Stimulated activated effector memory CD8-positive, alpha-beta T cell treated with anti-CD3 and anti-CD28 coated beads, Interleukin-12 subunit alpha, Interleukin-12 subunit beta, amount 100 ng/mL, for 72 hours (primary cell): ENCODE results near the gene GNB1.

Experiments used
- ATAC-seq: fragments of 150-1000 bp; cut with Tn5 transposase; 2 replicates; pipeline ENCODE4 v1.10.0; 2021
- DNase-seq, 2 donors: peaks; one replicate each; pipeline ENCODE4 v3.0.0; 2021 to 2022; ENCODE audit warnings: low spot score in 2 of 2
- H3K27ac Mint-ChIP-seq: one replicate; pipeline ENCODE4 v1.8.0; 2022; ENCODE audit warnings: mild to moderate bottlenecking, mixed read lengths
- H3K36me3 Mint-ChIP-seq: one replicate; pipeline ENCODE4 v1.8.0; 2022; ENCODE audit warnings: mild to moderate bottlenecking, mixed read lengths
- H3K4me1 Mint-ChIP-seq: one replicate; pipeline ENCODE4 v1.8.0; 2022; ENCODE audit warnings: mixed read lengths
- H3K4me3 Mint-ChIP-seq: one replicate; pipeline ENCODE4 v1.8.0; 2022; ENCODE audit warnings: mild to moderate bottlenecking, mixed read lengths
- H3K9me3 Mint-ChIP-seq: one replicate; pipeline ENCODE4 v1.8.0; 2022; ENCODE audit warnings: mixed read lengths

Gene GNB1

GRCh38 chr1:1901641-1902294 lies 10.9 kb upstream of the GNB1 start:
- Mint-ChIP-seq H3K4me3 (no peak overlapping the region), H3K4me1 (peaks cover 13% of the 10 kb centered on the region), H3K9me3 (no peaks in the 10 kb centered on the region), H3K27ac (no peak overlapping the region), H3K36me3 (no peaks in the 10 kb centered on the region)
- DNase-seq (no peak), ATAC-seq (no peak)

GRCh38 chr1:1900883-1901640 lies 10.2 kb upstream of the GNB1 start:
- ATAC-seq (no peak), DNase-seq (no peak)
- Mint-ChIP-seq H3K27ac (no peak overlapping the region), H3K36me3 (no peaks in the 10 kb centered on the region), H3K9me3 (no peaks in the 10 kb centered on the region), H3K4me1 (peaks cover 7% of the 10 kb centered on the region), H3K4me3 (no peak overlapping the region)

GRCh38 chr1:1899967-1900327 lies 9.1 kb upstream of the GNB1 start:
- H3K4me1 Mint-ChIP-seq = peaks cover 10% of the 10 kb centered on the region
- no peak overlapping the region for H3K4me3 Mint-ChIP-seq
- DNase-seq (no peak), ATAC-seq (no peak)
- H3K36me3 Mint-ChIP-seq = no peaks in the 10 kb centered on the region
- H3K9me3 Mint-ChIP-seq = no peaks in the 10 kb centered on the region
- no peak overlapping the region for H3K27ac Mint-ChIP-seq

- Mint-ChIP-seq H3K27ac (no peak overlapping the region), H3K4me1 (peaks cover 15% of the 10 kb centered on the region), H3K36me3 (no peaks in the 10 kb centered on the region), H3K9me3 (no peaks in the 10 kb centered on the region), H3K4me3 (no peak overlapping the region)
- ATAC-seq = peak; percentile 67
- no peak for DNase-seq
Measured at GRCh38 chr1:1899266-1899966, 8.5 kb upstream of the GNB1 start.

GRCh38 chr1:1898246-1898933 lies 7.5 kb upstream of the GNB1 start:
- no peaks in the 10 kb centered on the region for H3K9me3 Mint-ChIP-seq
- ATAC-seq (no peak), DNase-seq (no peak)
- no peak overlapping the region for H3K4me3 Mint-ChIP-seq
- H3K27ac Mint-ChIP-seq = no peak overlapping the region
- no peaks in the 10 kb centered on the region for H3K36me3 Mint-ChIP-seq
- H3K4me1 Mint-ChIP-seq = peaks cover 21% of the 10 kb centered on the region

GRCh38 chr1:1895456-1896336 lies 4.8 kb upstream of the GNB1 start:
- no peaks in the 10 kb centered on the region for H3K9me3 Mint-ChIP-seq
- ATAC-seq = no peak
- DNase-seq = no peak
- no peak overlapping the region for H3K4me3 Mint-ChIP-seq
- peaks cover 32% of the 10 kb centered on the region for H3K4me1 Mint-ChIP-seq
- no peak overlapping the region for H3K27ac Mint-ChIP-seq
- H3K36me3 Mint-ChIP-seq = peaks cover 13% of the 10 kb centered on the region

GRCh38 chr1:1895060-1895418 lies 4.2 kb upstream of the GNB1 start:
- H3K4me1 Mint-ChIP-seq = peaks cover 31% of the 10 kb centered on the region
- peak overlapping the region; percentile 20 for H3K4me3 Mint-ChIP-seq
- DNase-seq (no peak), ATAC-seq (no peak)
- H3K27ac Mint-ChIP-seq = peak overlapping the region; percentile 74
- no peaks in the 10 kb centered on the region for H3K9me3 Mint-ChIP-seq
- peaks cover 13% of the 10 kb centered on the region for H3K36me3 Mint-ChIP-seq

- peaks cover 15% of the 10 kb centered on the region for H3K36me3 Mint-ChIP-seq
- no peak for ATAC-seq
- peaks cover 31% of the 10 kb centered on the region for H3K4me1 Mint-ChIP-seq
Measured at GRCh38 chr1:1894354-1895059, 3.6 kb upstream of the GNB1 start.

GRCh38 chr1:1893997-1894353 lies 3.1 kb upstream of the GNB1 start:
- H3K9me3 Mint-ChIP-seq = no peaks in the 10 kb centered on the region

More at GRCh38 chr1:1894354-1895059, 3.6 kb upstream of the GNB1 start:
- peak overlapping the region; percentile 20 for H3K4me3 Mint-ChIP-seq
- no peak for DNase-seq
- no peaks in the 10 kb centered on the region for H3K9me3 Mint-ChIP-seq
- peak overlapping the region; percentile 74 for H3K27ac Mint-ChIP-seq

GRCh38 chr1:1893291-1893985 lies 2.6 kb upstream of the GNB1 start:
- Mint-ChIP-seq H3K4me3 (peak overlapping the region; percentile 84), H3K27ac (peak overlapping the region; percentile 94)

More at GRCh38 chr1:1893997-1894353, 3.1 kb upstream of the GNB1 start:
- Mint-ChIP-seq H3K4me1 (peaks cover 36% of the 10 kb centered on the region), H3K27ac (no peak overlapping the region), H3K36me3 (peaks cover 20% of the 10 kb centered on the region), H3K4me3 (no peak overlapping the region)
- ATAC-seq (no peak), DNase-seq (no peak)

GRCh38 chr1:1892763-1893120 lies 1.9 kb upstream of the GNB1 start:
- no peak for ATAC-seq
- no peak for DNase-seq
- H3K4me1 Mint-ChIP-seq = peaks cover 48% of the 10 kb centered on the region

More at GRCh38 chr1:1893291-1893985, 2.6 kb upstream of the GNB1 start:
- ATAC-seq (no peak), DNase-seq (no peak)
- peaks cover 25% of the 10 kb centered on the region for H3K36me3 Mint-ChIP-seq
- peaks cover 41% of the 10 kb centered on the region for H3K4me1 Mint-ChIP-seq
- no peaks in the 10 kb centered on the region for H3K9me3 Mint-ChIP-seq

GRCh38 chr1:1892079-1892762 lies 1.3 kb upstream of the GNB1 start:
- Mint-ChIP-seq H3K4me3 (peak overlapping the region; percentile 84), H3K36me3 (peaks cover 35% of the 10 kb centered on the region), H3K4me1 (peaks cover 49% of the 10 kb centered on the region), H3K9me3 (no peaks in the 10 kb centered on the region), H3K27ac (peak overlapping the region; percentile 94)
- ATAC-seq (no peak), DNase-seq (no peak)

More at GRCh38 chr1:1892763-1893120, 1.9 kb upstream of the GNB1 start:
- Mint-ChIP-seq H3K4me3 (peak overlapping the region; percentile 84), H3K9me3 (no peaks in the 10 kb centered on the region), H3K36me3 (peaks cover 32% of the 10 kb centered on the region), H3K27ac (peak overlapping the region; percentile 94)

- peak in 1 of 2 donors; percentile 46 for DNase-seq
- Mint-ChIP-seq H3K9me3 (no peaks in the 10 kb centered on the region), H3K4me3 (peak overlapping the region; percentile 84), H3K36me3 (peaks cover 38% of the 10 kb centered on the region), H3K4me1 (peaks cover 50% of the 10 kb centered on the region), H3K27ac (peak overlapping the region; percentile 94)
- peak; percentile 63 for ATAC-seq
Measured at GRCh38 chr1:1891349-1892078, 627 bp upstream of the GNB1 start.
